ENCODE data around the gene AGBL1. TPM values are rescaled to one million over a fixed set of nuclear protein-coding genes. Genes with fewer than 3 reads are reported as not detected.

The AGBL1 gene
- total RNA-seq, 6 experiments from 2014 or later = not detected

GRCh38 chr15:86163816-86164215, 84.1 kb downstream of the AGBL1 start:
- Mint-ChIP-seq H3K27ac (no peak overlapping the region), H3K27me3 (ENCODE audit: insufficient read depth) (peaks cover 1% of the 10 kb centered on the region; the same call in 1 of the 2 replicates), H3K9me3 (peaks cover 59% of the 10 kb centered on the region), H3K4me1 (ENCODE audit: low read depth) (no peaks in the 10 kb centered on the region), H3K36me3 (ENCODE audit: low read depth) (no peaks in the 10 kb centered on the region), H3K4me3 (no peak overlapping the region)
- no peak for DNase-seq
- TF ChIP-seq CTCF (IDR thresholded peaks at IDR 0.05) = no peak

GRCh38 chr15:86164232-86164898, 84.7 kb downstream of the AGBL1 start:
- no peak for TF ChIP-seq CTCF (IDR thresholded peaks at IDR 0.05)
- H3K9me3 Mint-ChIP-seq = peaks cover 55% of the 10 kb centered on the region
- no peak overlapping the region for H3K4me3 Mint-ChIP-seq
- DNase-seq = no peak
- H3K4me1 Mint-ChIP-seq (ENCODE audit: low read depth) = no peaks in the 10 kb centered on the region
- no peaks in the 10 kb centered on the region for H3K36me3 Mint-ChIP-seq (ENCODE audit: low read depth)
- H3K27ac Mint-ChIP-seq = no peak overlapping the region
- H3K27me3 Mint-ChIP-seq (ENCODE audit: insufficient read depth) = peaks cover 1% of the 10 kb centered on the region; the same call in 1 of the 2 replicates

GRCh38 chr15:86165265-86166211, 85.9 kb downstream of the AGBL1 start:
- Mint-ChIP-seq H3K27me3 (ENCODE audit: insufficient read depth) (peaks cover 1% of the 10 kb centered on the region; the same call in 1 of the 2 replicates), H3K4me3 (no peak overlapping the region), H3K9me3 (peaks cover 60% of the 10 kb centered on the region), H3K27ac (no peak overlapping the region), H3K36me3 (ENCODE audit: low read depth) (no peaks in the 10 kb centered on the region), H3K4me1 (ENCODE audit: low read depth) (no peaks in the 10 kb centered on the region)
- no peak for DNase-seq
- TF ChIP-seq CTCF (IDR thresholded peaks at IDR 0.05) = no peak

GRCh38 chr15:86167841-86168240, 88.2 kb downstream of the AGBL1 start:
- Mint-ChIP-seq H3K4me1 (ENCODE audit: low read depth) (no peaks in the 10 kb centered on the region), H3K36me3 (ENCODE audit: low read depth) (no peaks in the 10 kb centered on the region), H3K4me3 (no peak overlapping the region), H3K9me3 (peaks cover 52% of the 10 kb centered on the region), H3K27ac (no peak overlapping the region), H3K27me3 (ENCODE audit: insufficient read depth) (peaks cover 1% of the 10 kb centered on the region; the same call in 1 of the 2 replicates)
- TF ChIP-seq CTCF (IDR thresholded peaks at IDR 0.05) = no peak
- no peak for DNase-seq

GRCh38 chr15:86178845-86179244, 99.2 kb downstream of the AGBL1 start:
- Mint-ChIP-seq H3K4me3 (no peak overlapping the region), H3K27me3 (ENCODE audit: insufficient read depth) (no peaks in the 10 kb centered on the region)

More at GRCh38 chr15:86178845-86179244, 99.2 kb downstream of the AGBL1 start:
- no peak for DNase-seq
- no peak for TF ChIP-seq CTCF (IDR thresholded peaks at IDR 0.05)
- peaks cover 41% of the 10 kb centered on the region for H3K9me3 Mint-ChIP-seq
- 0 out of 2 replicates have a peak, but pooled peaks cover 5% of the 10 kb centered on the region for H3K36me3 Mint-ChIP-seq (ENCODE audit: low read depth)
- H3K4me1 Mint-ChIP-seq (ENCODE audit: low read depth) = no peaks in the 10 kb centered on the region
- no peak overlapping the region for H3K27ac Mint-ChIP-seq

Measured in HFFc6 (cell line).